Left lung (tissue), 10 donors: Measurements from ENCODE around the gene CBR3. TPM values are rescaled to one million over a fixed set of nuclear protein-coding genes. Genes with fewer than 3 reads are reported as not detected.

Experiments used
- ATAC-seq: fragments of 200-7000 bp; cut with Tn5 transposase; one replicate; pipeline ENCODE4 v1.9.1; 2020; ENCODE audit warnings: moderate library complexity
- DNase-seq, 4 donors: peaks; one replicate each; pipeline ENCODE4 v3.0.0-alpha.2; 2013 to 2020
- H3K27ac ChIP-seq, 2 donors: fragments of 200-600 bp; sonication (generic) in 1 of 2; one replicate each; pipeline versions ENCODE4 v1.5.0 to v1.8.0; 2020 to 2021
- H3K27me3 ChIP-seq, 2 donors: fragments of 200-600 bp; sonication (generic) in 1 of 2; one replicate each; pipeline versions ENCODE4 v1.5.0 to v1.8.0; 2020 to 2021
- H3K36me3 ChIP-seq, 2 donors: fragments of 200-600 bp; sonication (generic) in 1 of 2; one replicate each; pipeline versions ENCODE4 v1.5.0 to v1.8.0; 2020 to 2021
- H3K4me1 ChIP-seq, 2 donors: fragments of 200-600 bp; one replicate each; pipeline ENCODE4 v1.8.0; 2021
- H3K4me3 ChIP-seq, 2 donors: fragments of 200-600 bp; sonication (generic) in 1 of 2; one replicate each; pipeline versions ENCODE4 v1.5.0 to v1.8.0; 2020 to 2021; ENCODE audit warnings: mild to moderate bottlenecking in 1 of 2
- H3K9me3 ChIP-seq, 2 donors: fragments of 200-600 bp; sonication (generic) in 1 of 2; one replicate each; pipeline versions ENCODE4 v1.5.0 to v1.8.0; 2020 to 2021
- CTCF ChIP-seq, 2 donors: fragments of 200-600 bp; sonication (generic) in 1 of 2; IDR thresholded peaks; one replicate each; pipeline versions ENCODE4 v1.5.0 to v1.8.0; 2021; ENCODE audit warnings: antibody characterized with exemption in 2 of 2
- intact Hi-C, 2 donors: fragments of 100-400 bp; cut with DNase I; formaldehyde crosslinking; loops; one replicate each; pipeline versions ENCODE4 v1.11.2 to v1.14.2; 2022
- polyA plus RNA-seq, 6 donors: library from polyadenylated mRNA; unstranded; fragments of 120-200 nt; gene quantifications; one replicate each; pipeline ENCODE4 v1.2.1, GENCODE V29; 2013; ENCODE audit not compliant: insufficient read length in 6 of 6
- total RNA-seq, 2 donors: library from RNA; stranded (reverse); fragmentation: NEBNext Ultra II Directional; extraction: Animal tissue kit (Norgen Biotek cat#: 25700); gene quantifications; one replicate each; pipeline ENCODE4 v1.2.1, GENCODE V29; 2021
- donor health status: DM: no; HTN: yes; CAD: no.
- donor health status: DM: no; HTN: no; CAD: no.

CBR3 gene
- total and polyA plus RNA-seq, 8 donors, result 1.3 to 4.7 (median 2.3) TPM

DNA sequence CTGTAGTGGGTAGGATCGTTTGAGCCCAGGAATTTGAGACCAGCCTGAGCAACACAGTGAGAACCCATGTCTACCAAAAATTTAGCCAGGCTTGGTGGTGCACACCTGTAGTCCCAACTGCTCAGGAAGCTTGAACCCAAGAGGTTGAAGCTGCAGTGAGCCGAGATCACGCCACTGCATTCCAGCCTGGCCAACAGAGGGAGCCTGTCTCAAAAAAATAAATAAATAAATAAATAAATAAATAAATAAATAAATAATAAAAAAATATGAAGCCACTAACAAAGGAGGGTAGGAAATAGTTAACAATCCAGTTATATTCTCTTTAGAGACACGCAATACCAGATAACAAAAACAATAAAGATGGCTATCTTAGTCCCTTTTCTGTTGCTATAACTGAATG is 11.9 kb upstream of the CBR3 start:
- Histone ChIP-seq H3K4me1 (peaks cover 8 to 10% of the 10 kb centered on the region in 2 donors), H3K36me3 (no peaks in the 10 kb centered on the region), H3K27ac (no peak overlapping the region), H3K27me3 (no peaks in the 10 kb centered on the region), H3K4me3 (no peak overlapping the region), H3K9me3 (no peaks in the 10 kb centered on the region)
- peak; percentile 20 to 27 for TF ChIP-seq CTCF (IDR thresholded peaks at IDR 0.05)
- DNase-seq (no peak), ATAC-seq (no peak)
- intact Hi-C loops, result no loop called here

DNA sequence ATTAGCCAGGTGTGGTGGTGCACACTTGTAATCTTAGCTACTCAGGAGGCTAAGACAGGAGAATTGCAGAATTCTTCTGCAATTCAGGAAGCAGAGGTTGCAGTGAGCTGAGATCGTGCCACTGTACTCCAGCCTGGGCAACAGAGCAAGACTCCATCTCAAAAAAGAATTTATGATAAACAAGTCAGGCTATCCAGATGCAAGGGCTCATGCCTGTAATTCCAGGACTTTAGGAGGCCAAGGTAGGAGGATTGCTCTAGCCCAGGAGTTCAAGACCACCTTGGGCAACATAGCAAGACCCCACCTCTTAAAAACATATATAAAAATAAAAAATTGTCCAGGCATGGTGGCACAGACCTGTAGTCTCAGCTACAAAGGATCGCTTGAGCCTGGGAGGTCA is 10.5 kb upstream of the CBR3 start:
- Histone ChIP-seq H3K36me3 (no peaks in the 10 kb centered on the region), H3K9me3 (no peaks in the 10 kb centered on the region), H3K27me3 (no peaks in the 10 kb centered on the region), H3K27ac (no peak overlapping the region), H3K4me1 (peaks cover 8 to 10% of the 10 kb centered on the region in 2 donors), H3K4me3 (no peak overlapping the region)
- ATAC-seq (no peak), DNase-seq (no peak)
- intact Hi-C loops, result no loop called here
- TF ChIP-seq CTCF (IDR thresholded peaks at IDR 0.05), result no peak

DNA sequence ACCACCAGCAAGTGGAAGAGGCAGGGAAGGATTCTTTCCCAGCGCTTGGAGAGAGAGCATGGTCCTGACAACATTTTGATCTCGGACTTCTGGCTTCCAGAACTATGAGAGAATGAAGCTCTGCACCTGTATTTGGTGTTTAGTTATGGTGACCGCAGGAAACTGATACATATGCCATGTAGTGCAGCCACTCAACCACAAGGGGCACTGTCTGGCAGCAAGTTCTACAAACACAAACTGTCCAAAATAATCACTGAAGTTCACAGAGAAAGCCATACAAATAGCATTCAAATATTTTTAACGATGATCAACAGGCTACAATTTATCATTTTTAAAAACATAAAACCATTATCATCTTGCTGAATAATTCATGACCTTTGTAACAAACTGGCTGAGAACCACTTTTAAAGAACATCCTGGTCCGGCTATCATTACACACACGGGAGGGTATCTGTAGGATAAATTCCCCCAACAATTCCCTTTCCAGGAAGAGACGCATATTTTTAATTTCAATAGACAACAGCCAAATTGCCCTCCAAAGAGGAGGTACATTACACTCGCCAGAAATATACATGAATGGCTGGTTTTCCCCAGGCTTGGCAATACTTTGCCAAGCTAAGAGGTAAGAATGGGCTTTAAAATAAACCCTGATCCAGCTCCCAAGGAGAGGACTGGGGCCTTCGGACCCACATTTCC is 9.2 kb upstream of the CBR3 start:
- no peaks in the 10 kb centered on the region for H3K36me3 ChIP-seq
- no peaks in the 10 kb centered on the region for H3K27me3 ChIP-seq
- H3K27ac ChIP-seq, result peak overlapping the region; percentile 63 to 66
- no peaks in the 10 kb centered on the region for H3K9me3 ChIP-seq
- H3K4me1 ChIP-seq, result peaks cover 8 to 17% of the 10 kb centered on the region in 2 donors
- TF ChIP-seq CTCF (IDR thresholded peaks at IDR 0.05), result peak; percentile 84 to 89
- ATAC-seq, result peak; percentile 76
- intact Hi-C loops, result no loop called here
- DNase-seq, result peak in 2 of 4 donors; percentile 53 to 57
- no peak overlapping the region for H3K4me3 ChIP-seq

GRCh38 chr21:36126208-36126565 is 8.7 kb upstream of the CBR3 start:
- Histone ChIP-seq H3K27ac (peak overlapping the region; percentile 63 to 66), H3K9me3 (no peaks in the 10 kb centered on the region), H3K36me3 (no peaks in the 10 kb centered on the region), H3K27me3 (no peaks in the 10 kb centered on the region), H3K4me1 (peaks cover 8 to 17% of the 10 kb centered on the region in 2 donors), H3K4me3 (no peak overlapping the region)
- intact Hi-C loops, result no loop called here
- ATAC-seq (peak; percentile 65), DNase-seq (no peak)
- no peak for TF ChIP-seq CTCF (IDR thresholded peaks at IDR 0.05)

DNA sequence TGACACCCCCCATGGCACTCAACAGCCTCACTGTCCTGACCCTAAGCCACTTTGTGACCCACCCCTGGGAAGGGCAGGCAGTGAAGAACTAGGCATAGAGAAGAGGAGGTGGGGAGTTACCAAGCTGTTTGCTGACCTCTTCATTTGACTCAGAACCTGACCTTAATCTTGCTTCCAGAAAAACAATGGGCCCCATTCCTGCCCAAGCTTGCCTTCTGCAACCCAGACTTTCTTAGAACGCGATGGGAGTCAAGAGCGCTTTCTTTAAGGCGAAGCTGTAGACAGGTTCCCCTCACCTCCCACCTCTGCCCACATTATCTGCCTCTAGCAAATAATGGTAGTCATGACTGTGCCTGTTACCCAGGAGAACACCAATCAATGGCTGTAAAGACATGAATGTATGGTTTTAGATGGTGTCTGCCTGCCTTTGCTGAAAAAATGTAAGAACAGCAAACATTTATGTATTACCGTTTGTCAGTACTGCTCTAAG is 8.2 kb upstream of the CBR3 start:
- no peaks in the 10 kb centered on the region for H3K36me3 ChIP-seq
- H3K4me3 ChIP-seq, result no peak overlapping the region
- H3K9me3 ChIP-seq, result no peaks in the 10 kb centered on the region
- intact Hi-C loops, result no loop called here
- no peaks in the 10 kb centered on the region for H3K27me3 ChIP-seq
- no peak for ATAC-seq
- TF ChIP-seq CTCF (IDR thresholded peaks at IDR 0.05), result no peak
- DNase-seq, result no peak
- H3K4me1 ChIP-seq, result peaks cover 8 to 17% of the 10 kb centered on the region in 2 donors
- peak overlapping the region; percentile 63 to 66 for H3K27ac ChIP-seq
